GM18526 (cell line): Measurements from ENCODE around the gene GAS2.

Source experiments
- POLR2A ChIP-seq: IDR thresholded peaks from 3 replicates; pipeline ENCODE4 v1.6.1; 2011; ENCODE audit not compliant: insufficient read length; ENCODE audit errors: extremely low read depth

GAS2 gene

DNA sequence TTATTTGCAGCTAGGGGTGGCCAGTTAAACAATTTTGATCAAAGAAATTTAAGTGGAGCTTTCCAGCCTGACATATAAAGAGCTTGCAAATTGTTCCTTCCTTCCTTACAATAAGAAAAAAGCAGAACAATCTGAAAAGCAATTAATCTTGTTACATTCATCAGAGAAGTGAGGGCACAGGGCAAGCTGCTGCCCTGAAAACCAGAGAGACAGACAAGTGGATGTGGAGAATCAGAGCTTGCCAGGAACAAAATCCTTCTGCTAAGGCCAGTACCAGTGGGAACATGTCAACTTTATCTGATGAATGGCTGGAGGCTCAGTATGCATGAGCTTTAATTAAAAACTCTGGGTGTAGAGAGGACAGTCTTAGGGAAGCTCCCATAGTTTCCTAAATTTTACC is 185.1 kb downstream of the GAS2 start:
- TF ChIP-seq POLR2A: no peak

DNA sequence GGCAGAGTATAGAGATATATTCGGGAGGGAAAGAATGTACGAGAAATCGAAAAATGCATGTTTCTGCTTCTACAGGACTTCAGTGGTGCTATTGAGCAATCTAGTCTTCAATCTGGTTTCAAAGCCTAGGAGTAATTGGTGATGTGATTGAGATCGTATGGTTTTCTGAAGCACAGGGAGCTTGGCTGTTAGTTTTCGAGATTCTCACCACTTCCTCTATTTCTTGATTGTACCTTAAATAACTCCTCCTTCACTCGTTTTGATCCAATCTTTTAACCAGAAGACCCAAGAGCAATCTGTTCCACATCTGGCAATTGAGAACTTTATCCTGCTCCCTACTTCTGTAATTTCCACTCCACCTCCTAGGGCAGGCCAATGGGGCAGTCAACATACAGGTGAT is 193.3 kb downstream of the GAS2 start:
- TF ChIP-seq POLR2A: no peak

DNA sequence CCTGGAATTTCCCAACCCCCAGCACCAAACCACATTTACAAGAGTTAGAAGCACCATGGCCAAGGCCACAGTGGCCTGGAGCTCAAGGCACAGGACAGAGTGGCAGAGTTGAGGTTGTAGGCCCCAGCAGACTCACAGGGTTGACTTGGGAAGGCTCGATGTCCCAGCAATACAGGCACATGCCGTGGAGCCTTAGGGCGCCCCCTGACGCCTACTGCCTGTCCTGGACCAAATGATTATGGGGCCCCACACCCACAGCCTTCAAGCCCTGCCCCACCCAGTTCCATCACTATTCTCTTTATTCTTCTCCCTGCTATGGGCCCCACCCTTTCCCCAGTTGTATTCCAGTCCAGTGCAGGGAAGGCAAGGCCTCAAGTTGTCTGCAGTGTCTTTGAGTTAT is 193.8 kb downstream of the GAS2 start, which contains the start of gene CCDC179:
TSS of gene CCDC179 (minus strand) at position 234 of the 400 bp plus-strand sequence. CDS start at position 181, 53 bp downstream.
- TF ChIP-seq POLR2A: no peak
